HG02981 (cell line): ENCODE results near the gene STMN3.
"Not testable (repeated sequence)": the region's sequence is repeated elsewhere in the genome, so short reads cannot be mapped to it uniquely, and the experiment has no call there.

Experiments
- ATAC-seq: cut with Tn5 transposase; IDR thresholded peaks from one replicate; pipeline ENCODE4 v1.9.1; 2021; ENCODE audit warnings: mild to moderate bottlenecking, moderate library complexity; ENCODE audit not compliant: unreplicated experiment

The STMN3 gene

GRCh38 chr20:63657937-63658748 lies 4.9 kb upstream of the STMN3 start, which contains the start of gene RTEL1:
Gene RTEL1, plus strand, starts transcription at chr20:63658312. Its CDS starts 1,091 bp downstream, at chr20:63659403.
- ATAC-seq = peak; percentile 81

GRCh38 chr20:63657260-63657936 lies 4.2 kb upstream of the STMN3 start:
- peak; percentile 2 for ATAC-seq

- no peak for ATAC-seq
These were observed 3.2 kb upstream of the STMN3 start for GRCh38 chr20:63656451-63656850.

- ATAC-seq = no peak
These were observed 2.0 kb upstream of the STMN3 start for GRCh38 chr20:63655249-63655648.

- no peak for ATAC-seq
These were observed 897 bp upstream of the STMN3 start for GRCh38 chr20:63653974-63654668.

- no peak for ATAC-seq
These were observed 838 bp downstream of the STMN3 start for GRCh38 chr20:63652192-63652980.

- no peak for ATAC-seq
These were observed 1.4 kb downstream of the STMN3 start for GRCh38 chr20:63651942-63652191.

GRCh38 chr20:63650486-63650885 lies 2.7 kb downstream of the STMN3 start:
- ATAC-seq = not testable (repeated sequence)

GRCh38 chr20:63648895-63649589 lies 4.2 kb downstream of the STMN3 start:
- ATAC-seq = no peak

GRCh38 chr20:63648190-63648589 lies 5.0 kb downstream of the STMN3 start:
- no peak for ATAC-seq

GRCh38 chr20:63645218-63645617 lies 8.0 kb downstream of the STMN3 start:
- ATAC-seq = no peak

- ATAC-seq = no peak
These were observed 9.3 kb downstream of the STMN3 start for GRCh38 chr20:63643946-63644345.

- ATAC-seq = no peak
These were observed 9.7 kb downstream of the STMN3 start for GRCh38 chr20:63643499-63643898.

GRCh38 chr20:63642527-63643247 lies 10.5 kb downstream of the STMN3 start:
- ATAC-seq = no peak

GRCh38 chr20:63641792-63642523 lies 11.3 kb downstream of the STMN3 start:
- ATAC-seq = peak; percentile 74

GRCh38 chr20:63641146-63641791 lies 12.0 kb downstream of the STMN3 start:
- peak; percentile 15 for ATAC-seq

- ATAC-seq = not testable (repeated sequence)
These were observed 12.5 kb downstream of the STMN3 start for GRCh38 chr20:63640686-63641085.

- ATAC-seq = no peak
These were observed 13.1 kb downstream of the STMN3 start for GRCh38 chr20:63640086-63640485.
